ENCODE results near the gene MEIKIN. TPM values are rescaled to one million over a fixed set of nuclear protein-coding genes. Genes with fewer than 3 reads are reported as not detected.

The MEIKIN gene
- total RNA-seq, 1 donor from 2014 or later = not detected

DNA sequence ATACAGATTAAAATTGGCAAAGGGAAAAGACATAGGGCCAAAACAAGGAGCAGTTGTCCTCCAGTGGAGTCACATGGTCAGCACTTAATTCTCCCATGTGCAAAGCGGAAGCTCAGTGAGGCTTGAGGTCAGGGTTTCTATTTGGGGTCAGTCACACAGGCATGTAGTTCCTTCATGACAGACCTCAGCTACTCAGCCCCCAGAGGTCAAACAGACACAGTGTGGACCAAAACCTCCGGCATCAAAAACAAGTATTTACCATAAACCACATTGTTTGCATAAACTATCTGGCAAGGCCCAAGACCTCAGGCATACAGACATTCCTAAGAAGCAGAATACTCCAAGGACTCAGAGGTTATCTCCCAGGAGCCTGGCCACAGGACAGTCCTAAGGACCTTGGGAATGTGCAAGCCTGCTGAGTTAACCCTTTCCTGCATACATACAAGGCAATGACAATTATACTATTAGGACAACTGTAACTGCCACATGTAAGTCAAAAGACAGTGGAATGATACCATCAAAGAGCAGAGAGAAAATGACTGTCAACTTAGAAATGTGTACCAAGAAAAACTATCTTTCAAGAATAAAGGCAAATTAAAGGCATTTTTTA lies 120.0 kb downstream of the MEIKIN start:
- no peaks in the 10 kb centered on the region for H3K4me1 Mint-ChIP-seq (ENCODE audit: unreplicated experiment)
- H3K27me3 Mint-ChIP-seq (ENCODE audit: unreplicated experiment) = peaks cover 3% of the 10 kb centered on the region
- DNase-seq (ENCODE audit: low spot score) = no peak
- H3K9me3 Mint-ChIP-seq (ENCODE audit: unreplicated experiment) = no peaks in the 10 kb centered on the region
- peaks cover 2% of the 10 kb centered on the region for H3K36me3 Mint-ChIP-seq (ENCODE audit: low read depth, unreplicated experiment)
- no peak overlapping the region for H3K27ac Mint-ChIP-seq (ENCODE audit: unreplicated experiment)
- H3K4me3 Mint-ChIP-seq (ENCODE audit: unreplicated experiment) = no peak overlapping the region
- TF ChIP-seq, protein P1, sequence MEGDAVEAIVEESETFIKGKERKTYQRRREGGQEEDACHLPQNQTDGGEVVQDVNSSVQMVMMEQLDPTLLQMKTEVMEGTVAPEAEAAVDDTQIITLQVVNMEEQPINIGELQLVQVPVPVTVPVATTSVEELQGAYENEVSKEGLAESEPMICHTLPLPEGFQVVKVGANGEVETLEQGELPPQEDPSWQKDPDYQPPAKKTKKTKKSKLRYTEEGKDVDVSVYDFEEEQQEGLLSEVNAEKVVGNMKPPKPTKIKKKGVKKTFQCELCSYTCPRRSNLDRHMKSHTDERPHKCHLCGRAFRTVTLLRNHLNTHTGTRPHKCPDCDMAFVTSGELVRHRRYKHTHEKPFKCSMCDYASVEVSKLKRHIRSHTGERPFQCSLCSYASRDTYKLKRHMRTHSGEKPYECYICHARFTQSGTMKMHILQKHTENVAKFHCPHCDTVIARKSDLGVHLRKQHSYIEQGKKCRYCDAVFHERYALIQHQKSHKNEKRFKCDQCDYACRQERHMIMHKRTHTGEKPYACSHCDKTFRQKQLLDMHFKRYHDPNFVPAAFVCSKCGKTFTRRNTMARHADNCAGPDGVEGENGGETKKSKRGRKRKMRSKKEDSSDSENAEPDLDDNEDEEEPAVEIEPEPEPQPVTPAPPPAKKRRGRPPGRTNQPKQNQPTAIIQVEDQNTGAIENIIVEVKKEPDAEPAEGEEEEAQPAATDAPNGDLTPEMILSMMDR (IDR thresholded peaks at IDR 0.05; ENCODE audit: unreplicated experiment) = no peak

DNA sequence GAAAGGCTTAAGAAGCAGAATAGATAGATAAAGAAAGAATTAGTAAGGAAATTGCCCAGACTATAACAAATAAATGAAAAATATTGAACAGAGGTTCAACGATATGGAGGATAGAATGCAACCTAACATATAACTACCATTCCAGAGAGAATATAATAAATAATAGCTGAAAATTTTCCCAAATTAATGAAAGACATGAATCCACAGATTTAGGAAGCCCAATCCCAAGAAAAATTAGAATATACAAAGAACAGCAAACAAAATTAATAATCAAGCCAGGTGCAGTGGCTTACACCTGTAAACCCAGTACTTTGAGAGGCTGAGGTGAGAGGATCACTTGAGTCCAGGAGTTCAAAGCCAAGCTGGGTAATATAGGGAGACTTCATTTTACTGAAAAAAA lies 120.8 kb downstream of the MEIKIN start:
- Mint-ChIP-seq H3K27me3 (ENCODE audit: unreplicated experiment) (peaks cover 3% of the 10 kb centered on the region), H3K4me1 (ENCODE audit: unreplicated experiment) (no peaks in the 10 kb centered on the region)

DNA sequence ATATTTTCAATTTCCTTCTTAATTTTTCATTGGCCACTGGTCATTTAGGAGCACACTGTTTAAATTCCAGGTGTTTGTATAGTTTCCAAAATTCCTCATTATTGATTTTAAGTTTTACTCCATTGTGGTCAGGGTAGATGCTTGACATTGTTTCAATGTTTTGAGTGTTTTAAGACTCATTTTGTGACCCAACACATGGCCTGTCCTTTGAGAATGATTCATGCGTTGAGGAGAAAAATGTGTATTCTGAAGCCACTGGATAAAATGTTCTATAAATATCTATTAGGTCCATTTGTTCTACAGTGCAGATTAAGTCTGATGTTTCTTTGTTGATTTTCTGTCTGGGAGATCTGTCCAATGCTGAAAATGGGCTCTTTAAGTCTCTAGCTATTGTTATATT lies 124.2 kb downstream of the MEIKIN start:
- TF ChIP-seq, protein P1 (IDR thresholded peaks at IDR 0.05; ENCODE audit: unreplicated experiment) = no peak
- Mint-ChIP-seq H3K27me3 (ENCODE audit: unreplicated experiment) (no peaks in the 10 kb centered on the region), H3K4me1 (ENCODE audit: unreplicated experiment) (no peaks in the 10 kb centered on the region), H3K36me3 (ENCODE audit: low read depth, unreplicated experiment) (no peaks in the 10 kb centered on the region), H3K9me3 (ENCODE audit: unreplicated experiment) (no peaks in the 10 kb centered on the region), H3K27ac (ENCODE audit: unreplicated experiment) (no peak overlapping the region), H3K4me3 (ENCODE audit: unreplicated experiment) (no peak overlapping the region)
- DNase-seq (ENCODE audit: low spot score) = no peak

More for the DNA sequence above, 120.8 kb downstream of the MEIKIN start:
- no peak overlapping the region for H3K4me3 Mint-ChIP-seq (ENCODE audit: unreplicated experiment)
- no peaks in the 10 kb centered on the region for H3K36me3 Mint-ChIP-seq (ENCODE audit: low read depth, unreplicated experiment)
- TF ChIP-seq, protein P1 (IDR thresholded peaks at IDR 0.05; ENCODE audit: unreplicated experiment) = no peak
- no peak for DNase-seq (ENCODE audit: low spot score)
- H3K27ac Mint-ChIP-seq (ENCODE audit: unreplicated experiment) = no peak overlapping the region
- H3K9me3 Mint-ChIP-seq (ENCODE audit: unreplicated experiment) = no peaks in the 10 kb centered on the region

DNA sequence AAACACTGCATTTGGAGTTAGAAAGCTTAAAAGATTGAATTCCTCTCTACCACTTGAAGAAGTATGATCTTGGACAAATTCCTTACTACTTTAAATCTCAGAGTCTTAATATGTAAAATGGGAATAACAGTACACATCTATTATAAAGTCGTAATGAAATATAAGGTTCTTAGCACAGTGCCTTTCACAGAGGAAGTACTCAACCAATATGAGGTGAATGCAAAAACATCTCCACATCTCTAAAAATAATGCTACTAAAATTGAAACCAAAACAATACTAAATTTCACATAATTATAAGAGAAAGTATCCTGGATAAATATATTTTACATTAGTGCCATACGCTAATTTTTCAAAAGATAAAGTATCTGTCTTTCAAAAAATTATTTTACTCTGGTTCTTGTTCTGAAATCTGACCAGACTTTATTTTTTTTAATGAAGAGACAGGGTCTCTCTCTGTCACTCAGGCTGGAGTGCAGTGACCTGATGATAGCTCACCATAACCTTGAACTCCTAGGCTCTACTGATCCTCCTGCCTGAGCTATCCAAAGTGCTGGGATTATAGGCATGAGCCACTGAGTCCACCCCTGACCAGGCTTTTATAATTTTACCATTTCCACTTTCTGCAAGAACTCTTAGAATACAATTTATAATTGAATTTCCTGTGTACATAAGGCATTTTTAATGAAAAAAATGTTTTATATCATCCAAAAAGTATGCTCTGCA lies 127.3 kb downstream of the MEIKIN start:
- Mint-ChIP-seq H3K9me3 (ENCODE audit: unreplicated experiment) (no peaks in the 10 kb centered on the region), H3K4me1 (ENCODE audit: unreplicated experiment) (no peaks in the 10 kb centered on the region), H3K36me3 (ENCODE audit: low read depth, unreplicated experiment) (no peaks in the 10 kb centered on the region), H3K4me3 (ENCODE audit: unreplicated experiment) (no peak overlapping the region), H3K27ac (ENCODE audit: unreplicated experiment) (no peak overlapping the region), H3K27me3 (ENCODE audit: unreplicated experiment) (no peaks in the 10 kb centered on the region)
- TF ChIP-seq, protein P1 (IDR thresholded peaks at IDR 0.05; ENCODE audit: unreplicated experiment) = no peak
- DNase-seq (ENCODE audit: low spot score) = no peak

DNA sequence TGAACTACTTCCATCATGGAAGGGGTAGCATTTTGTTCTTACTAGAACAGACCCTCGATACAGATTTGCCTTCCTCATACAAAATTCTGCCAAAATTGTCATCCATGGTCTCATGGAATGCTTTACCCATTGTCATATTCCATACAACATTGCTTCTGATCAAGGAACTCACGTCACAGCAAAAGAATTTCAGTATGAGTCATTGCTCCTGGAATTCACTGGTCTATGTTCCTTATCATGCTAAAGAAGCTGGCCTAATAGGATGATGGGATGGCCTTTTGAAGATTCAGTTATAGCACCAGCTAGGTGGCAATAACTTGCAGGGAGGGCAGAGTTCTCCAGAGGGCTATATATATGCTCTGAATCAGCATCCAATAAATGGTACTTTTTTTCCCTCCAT lies 130.5 kb downstream of the MEIKIN start:
- H3K4me1 Mint-ChIP-seq (ENCODE audit: unreplicated experiment) = no peaks in the 10 kb centered on the region
- no peaks in the 10 kb centered on the region for H3K27me3 Mint-ChIP-seq (ENCODE audit: unreplicated experiment)
- no peak for DNase-seq (ENCODE audit: low spot score)
- no peaks in the 10 kb centered on the region for H3K9me3 Mint-ChIP-seq (ENCODE audit: unreplicated experiment)
- TF ChIP-seq, protein P1 (IDR thresholded peaks at IDR 0.05; ENCODE audit: unreplicated experiment) = no peak
- no peak overlapping the region for H3K27ac Mint-ChIP-seq (ENCODE audit: unreplicated experiment)
- H3K36me3 Mint-ChIP-seq (ENCODE audit: low read depth, unreplicated experiment) = no peaks in the 10 kb centered on the region
- no peak overlapping the region for H3K4me3 Mint-ChIP-seq (ENCODE audit: unreplicated experiment)
